Fibroblast of skin of abdomen (primary cell): ENCODE measurements around the gene HAUS6.
"Not testable (repeated sequence)": the region's sequence is repeated elsewhere in the genome, so short reads cannot be mapped to it uniquely, and the experiment has no call there.

Experiments used
- DNase-seq: peaks from one replicate; pipeline ENCODE4 v3.0.0-alpha.2; 2013

Gene HAUS6

GRCh38 chr9:19033015-19033414, 69.7 kb downstream of the HAUS6 start, which contains the start of gene SAXO1:
SAXO1 (minus strand) TSS chr9:19033209; CDS start chr9:19032908, 301 bp downstream.
- no peak for DNase-seq

GRCh38 chr9:19032406-19032805, 70.3 kb downstream of the HAUS6 start:
- DNase-seq = no peak

GRCh38 chr9:19030899-19031298, 71.8 kb downstream of the HAUS6 start:
- no peak for DNase-seq

- peak; percentile 65 for DNase-seq
Measured at GRCh38 chr9:19028835-19029451, 73.8 kb downstream of the HAUS6 start.

- DNase-seq = no peak
Measured at GRCh38 chr9:19027825-19028224, 74.9 kb downstream of the HAUS6 start.

- DNase-seq = no peak
Measured at GRCh38 chr9:19026375-19026774, 76.3 kb downstream of the HAUS6 start.

GRCh38 chr9:19023078-19023477, 79.6 kb downstream of the HAUS6 start:
- no peak for DNase-seq

- peak; percentile 6 for DNase-seq
Measured at GRCh38 chr9:19022206-19022605, 80.5 kb downstream of the HAUS6 start.

GRCh38 chr9:19021649-19022048, 81.1 kb downstream of the HAUS6 start:
- not testable (repeated sequence) for DNase-seq

- DNase-seq = no peak
Measured at GRCh38 chr9:19020886-19021455, 81.7 kb downstream of the HAUS6 start.

- DNase-seq = no peak
Measured at GRCh38 chr9:19018201-19018600, 84.5 kb downstream of the HAUS6 start.

GRCh38 chr9:19009391-19009965, 93.2 kb downstream of the HAUS6 start:
- no peak for DNase-seq
